GM21381 (cell line): Measurements from ENCODE around the gene IL20RB.
A peak's percentile ranks its signal among the peaks of the same experiment; 100 is the strongest.
"Not testable (repeated sequence)": the region's sequence is repeated elsewhere in the genome, so short reads cannot be mapped to it uniquely, and the experiment has no call there.

Source experiments
- ATAC-seq: cut with Tn5 transposase; IDR thresholded peaks from one replicate; pipeline ENCODE4 v1.9.1; 2021; ENCODE audit warnings: mild to moderate bottlenecking, moderate library complexity; ENCODE audit not compliant: unreplicated experiment

IL20RB gene

GRCh38 chr3:136982520-136983138, 24.8 kb downstream of the IL20RB start:
- no peak for ATAC-seq

GRCh38 chr3:136984837-136985236, 27.1 kb downstream of the IL20RB start:
- ATAC-seq: no peak

DNA sequence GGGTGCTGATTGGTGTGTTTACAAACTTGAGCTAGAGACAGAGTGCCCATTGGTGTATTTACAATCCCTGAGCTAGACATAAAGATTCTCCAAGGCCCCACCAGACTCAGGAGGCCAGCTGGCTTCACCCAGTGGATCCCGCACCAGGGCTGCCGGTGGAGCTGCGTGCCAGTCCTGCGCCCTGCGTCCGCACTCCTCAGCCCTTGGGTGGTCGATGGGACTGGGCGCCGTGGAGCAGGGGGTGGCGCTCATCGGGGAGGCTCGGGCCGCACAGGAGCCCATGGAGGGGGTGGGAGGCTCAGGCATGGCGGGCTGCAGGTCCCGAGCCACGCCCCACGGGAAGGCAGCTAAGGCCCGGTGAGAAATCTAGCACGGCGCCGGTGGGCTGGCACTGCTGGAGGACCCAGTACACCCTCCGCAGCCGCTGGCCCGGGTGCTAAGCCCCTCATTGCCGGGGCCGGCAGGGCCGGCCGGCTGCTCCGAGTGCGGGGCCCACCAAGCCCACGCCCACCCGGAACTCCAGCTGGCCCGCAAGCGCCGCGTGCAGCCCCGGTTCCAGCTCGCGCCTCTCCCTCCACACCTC, 29.7 kb downstream of the IL20RB start:
- not testable (repeated sequence) for ATAC-seq

GRCh38 chr3:136988651-136989050, 30.9 kb downstream of the IL20RB start:
- no peak for ATAC-seq

GRCh38 chr3:136989781-136990524, 32.2 kb downstream of the IL20RB start:
- ATAC-seq: no peak

DNA sequence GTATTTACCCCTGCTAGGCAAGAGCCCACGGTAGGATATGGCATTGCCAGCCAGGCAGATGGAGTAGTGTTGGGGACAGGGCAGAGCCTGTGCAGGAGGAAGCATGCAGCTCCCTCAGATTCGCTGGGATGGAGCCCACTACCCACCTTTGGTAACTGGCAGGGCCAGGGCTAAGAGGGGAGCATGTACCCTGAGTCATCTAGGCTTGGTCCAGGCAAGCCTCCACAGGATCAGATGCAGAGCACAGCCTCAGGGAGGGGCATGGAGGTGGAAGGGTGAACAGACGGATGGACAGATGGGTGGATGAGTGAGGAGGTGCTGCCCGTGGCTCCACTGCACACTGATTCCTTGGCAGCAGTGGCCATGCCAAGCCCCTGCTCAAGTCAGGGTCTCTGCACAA, 33.0 kb downstream of the IL20RB start:
- ATAC-seq: no peak

- ATAC-seq: no peak
Observed at GRCh38 chr3:136992115-136992514, 34.3 kb downstream of the IL20RB start.

DNA sequence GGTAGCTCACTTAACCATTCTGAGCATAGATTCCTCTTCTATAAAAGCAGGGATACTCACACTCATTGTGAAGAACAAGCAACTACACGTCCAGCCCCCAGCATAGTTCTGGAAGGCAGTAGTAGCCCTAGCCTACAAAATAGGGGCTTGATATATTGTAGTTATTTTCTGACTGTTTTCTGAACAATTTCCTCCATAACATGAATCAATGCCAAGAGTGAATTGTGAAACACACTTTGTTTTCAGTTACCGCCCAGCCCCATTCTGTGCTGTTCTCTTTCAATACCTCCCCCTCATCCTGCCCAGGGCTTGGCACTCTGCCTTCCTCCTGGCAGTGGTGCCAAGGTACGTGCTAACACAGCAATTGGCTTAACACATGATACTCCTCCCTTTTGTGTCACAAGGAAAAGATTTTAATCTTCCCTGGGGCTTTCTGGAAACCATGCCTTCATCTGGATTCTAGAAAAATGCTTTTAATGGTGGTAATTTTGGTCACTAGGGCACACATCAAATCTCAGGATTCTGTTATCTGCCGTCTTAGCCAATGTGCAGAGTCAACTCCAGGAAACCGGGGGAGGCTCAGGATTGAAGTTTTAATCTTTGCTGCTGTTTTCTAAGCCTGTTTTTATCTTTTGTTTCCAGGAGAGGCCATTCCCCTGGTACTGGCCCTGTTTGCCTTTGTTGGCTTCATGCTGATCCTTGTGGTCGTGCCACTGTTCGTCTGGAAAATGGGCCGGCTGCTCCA, 37.2 kb downstream of the IL20RB start:
- ATAC-seq: no peak

DNA sequence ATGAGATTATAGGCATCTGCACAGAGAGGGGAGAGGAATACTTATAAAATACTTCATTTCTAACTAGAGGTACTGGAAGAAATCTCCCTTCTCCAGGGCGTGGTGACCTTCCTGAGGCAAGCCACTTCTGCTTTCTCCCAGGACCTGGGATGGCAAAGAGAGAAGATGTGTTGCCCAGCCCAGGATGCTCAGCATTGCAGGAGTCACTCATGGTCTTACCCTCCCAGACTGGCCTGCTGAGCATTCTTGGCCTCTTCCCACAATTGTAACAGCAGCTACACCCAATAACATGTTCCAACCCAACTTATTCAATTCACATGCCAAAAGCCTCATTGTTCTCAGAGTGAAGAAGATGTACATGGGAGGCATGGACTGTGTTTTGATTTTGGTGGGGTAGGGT, 37.9 kb downstream of the IL20RB start:
- ATAC-seq: no peak

- no peak for ATAC-seq
Observed at GRCh38 chr3:137000039-137000438, 42.3 kb downstream of the IL20RB start.

DNA sequence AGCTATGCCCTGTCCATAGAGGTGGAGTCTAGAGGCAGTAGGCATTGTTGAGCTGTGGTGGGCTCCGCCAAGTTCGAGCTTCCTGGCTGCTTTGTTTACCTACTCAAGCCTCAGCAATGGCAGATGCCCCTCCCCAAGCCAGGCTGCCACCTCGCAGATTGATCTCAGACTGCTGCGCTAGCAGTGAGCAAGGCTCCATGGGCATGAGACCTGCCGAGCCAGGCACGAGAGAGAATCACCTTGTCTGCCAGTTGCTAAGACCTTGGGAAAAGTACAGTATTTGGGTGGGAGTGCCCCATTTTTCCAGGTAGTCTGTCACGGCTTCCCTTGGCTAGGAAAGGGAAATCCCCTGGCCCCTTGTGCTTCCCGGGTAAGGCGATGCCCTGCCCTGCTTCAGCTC, 49.6 kb downstream of the IL20RB start:
- ATAC-seq: not testable (repeated sequence)

GRCh38 chr3:137008131-137008530, 50.3 kb downstream of the IL20RB start:
- no peak for ATAC-seq

DNA sequence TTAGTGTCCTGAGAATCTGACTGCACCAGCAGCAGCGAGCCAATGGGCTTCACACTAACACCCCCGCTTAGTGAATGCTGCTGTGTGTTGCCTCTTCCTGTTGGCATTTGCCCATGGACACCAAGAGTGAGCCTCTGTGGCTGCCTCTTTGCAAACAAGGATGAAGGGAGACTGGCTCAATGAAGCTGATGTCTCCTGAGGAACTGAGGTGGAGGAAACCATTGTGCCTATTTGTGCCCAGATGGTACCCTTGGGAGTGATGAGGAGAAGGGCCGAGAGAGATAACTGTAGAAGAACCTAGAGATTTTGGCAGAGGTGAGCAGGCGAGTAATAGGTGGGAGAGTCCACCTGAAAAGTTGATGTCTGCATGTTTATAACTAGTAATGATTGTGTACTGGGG, 51.2 kb downstream of the IL20RB start:
- no peak for ATAC-seq

DNA sequence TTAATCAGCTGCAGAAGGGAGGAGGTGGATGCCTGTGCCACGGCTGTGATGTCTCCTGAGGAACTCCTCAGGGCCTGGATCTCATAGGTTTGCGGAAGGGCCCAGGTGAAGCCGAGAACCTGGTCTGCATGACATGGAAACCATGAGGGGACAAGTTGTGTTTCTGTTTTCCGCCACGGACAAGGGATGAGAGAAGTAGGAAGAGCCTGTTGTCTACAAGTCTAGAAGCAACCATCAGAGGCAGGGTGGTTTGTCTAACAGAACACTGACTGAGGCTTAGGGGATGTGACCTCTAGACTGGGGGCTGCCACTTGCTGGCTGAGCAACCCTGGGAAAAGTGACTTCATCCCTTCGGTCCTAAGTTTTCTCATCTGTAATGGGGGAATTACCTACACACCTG, 52.4 kb downstream of the IL20RB start:
- no peak for ATAC-seq

DNA sequence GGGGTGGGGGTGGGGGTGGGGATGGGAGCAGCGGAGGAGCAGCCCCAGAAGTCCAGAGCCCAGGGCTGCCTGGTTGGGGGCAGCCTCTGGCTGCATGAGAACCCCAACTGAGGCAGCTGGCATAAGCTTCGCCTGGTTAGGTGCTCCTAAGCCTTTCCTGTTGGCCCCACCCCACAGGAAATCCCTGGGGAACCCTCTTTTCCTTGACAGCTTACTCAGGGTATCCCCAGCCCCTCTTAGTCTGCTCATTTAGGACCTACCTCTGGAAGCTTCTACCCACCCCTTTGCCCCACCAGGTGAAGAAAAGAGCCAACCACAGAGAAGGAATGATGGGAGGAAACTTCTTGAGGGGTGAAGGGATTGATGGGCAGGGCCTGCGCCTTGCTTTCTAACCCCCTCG, 53.4 kb downstream of the IL20RB start:
- no peak for ATAC-seq

DNA sequence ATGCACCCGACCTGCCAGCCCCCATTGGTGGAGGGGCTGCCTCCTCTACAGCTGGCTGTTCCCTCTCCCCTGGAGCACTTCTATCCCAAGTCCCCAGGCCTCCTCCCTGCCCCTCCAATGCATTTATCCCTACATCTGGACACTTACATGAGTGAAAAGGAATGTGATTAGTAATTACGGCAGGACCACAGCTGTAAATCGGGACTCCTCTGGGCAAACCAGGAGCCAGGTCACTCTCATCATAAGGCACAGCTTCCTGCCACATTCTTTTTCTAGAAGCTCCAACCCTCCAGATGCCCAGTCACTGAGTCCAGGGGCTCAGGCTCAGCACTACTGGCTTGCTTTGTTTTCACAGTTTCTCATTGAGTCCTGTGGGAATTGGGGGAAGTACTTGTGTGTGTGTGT, 54.3 kb downstream of the IL20RB start:
- no peak for ATAC-seq

DNA sequence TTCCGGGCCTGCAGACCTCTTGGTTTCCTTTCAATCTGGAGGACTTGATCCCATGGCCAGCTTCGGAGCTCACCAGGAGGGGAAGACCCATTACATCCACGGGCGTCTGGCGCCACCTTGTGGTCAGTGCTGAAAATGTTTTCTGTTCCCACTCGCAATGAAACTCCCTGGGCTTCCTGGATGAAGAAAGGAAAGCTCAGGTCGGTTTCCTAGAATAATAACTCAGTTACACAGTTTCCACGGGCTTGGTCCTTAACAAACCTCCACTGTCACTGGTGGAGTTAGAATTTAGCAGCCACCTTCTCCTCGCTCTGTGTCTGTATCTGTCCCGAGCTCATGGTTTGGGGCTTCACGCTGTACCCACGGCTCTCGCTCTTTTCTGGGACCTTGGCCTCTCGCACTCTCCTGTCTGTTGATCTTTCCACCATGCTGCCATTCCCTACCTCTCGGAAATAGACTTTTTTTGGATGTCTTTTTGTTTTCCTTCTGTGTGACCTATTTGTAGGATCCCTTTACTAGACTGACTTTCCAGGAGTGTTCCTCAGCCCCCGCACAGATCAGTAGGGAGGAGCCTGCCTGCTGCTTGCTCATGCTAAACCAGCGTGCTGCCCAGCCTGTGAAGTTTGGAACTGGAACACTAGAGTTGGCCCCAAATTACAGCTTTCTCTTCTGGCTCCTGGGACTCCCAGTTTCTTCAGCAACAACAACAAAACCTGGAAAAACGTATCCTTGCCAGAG, 56.3 kb downstream of the IL20RB start:
- ATAC-seq: peak; percentile 84

GRCh38 chr3:137017316-137017715, 59.5 kb downstream of the IL20RB start:
- not testable (repeated sequence) for ATAC-seq

DNA sequence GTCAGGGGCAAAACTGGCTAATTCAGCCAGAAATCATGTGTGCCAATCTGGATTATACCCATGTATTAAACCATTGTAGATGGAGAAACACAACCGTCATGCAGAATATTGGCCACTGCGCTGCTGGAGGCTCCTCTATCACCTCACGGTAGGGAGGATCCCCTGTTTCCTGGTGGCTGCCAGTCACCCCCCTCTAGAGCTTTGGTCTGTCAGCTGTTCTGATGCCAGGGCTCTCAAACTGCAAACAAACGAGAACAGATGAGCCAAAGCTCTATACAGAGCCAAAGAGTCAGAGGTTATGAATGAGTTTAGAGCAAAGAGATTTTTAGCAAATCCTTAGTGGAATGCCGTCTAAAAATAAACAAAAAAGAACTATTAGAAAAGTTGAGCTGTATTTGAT, 62.5 kb downstream of the IL20RB start:
- no peak for ATAC-seq

- ATAC-seq: no peak
Observed at GRCh38 chr3:137020888-137021287, 63.1 kb downstream of the IL20RB start.

- no peak for ATAC-seq
Observed at GRCh38 chr3:137024348-137024747, 66.6 kb downstream of the IL20RB start.
